A673 (cell line): ENCODE results near the gene POGLUT2. TPM values are rescaled to one million over a fixed set of nuclear protein-coding genes. Genes with fewer than 3 reads are reported as not detected.

Experiments
- BruUV-seq: library from RNA; stranded (reverse); fragments of 400-500 nt; replicated peaks from 2 replicates; lab custom pipeline; 2021; lab: Mats Ljungman, UMichigan
- CTCF ChIA-PET: fragments of 300-600 bp; sonication (Branson Sonifier 250); formaldehyde crosslinking; loops from one replicate; lab custom pipeline; 2022; ENCODE audit warnings: antibody characterized with exemption; lab: Charles Lee
- POLR2A ChIA-PET: fragments of 300-600 bp; sonication (Branson Sonifier 250); formaldehyde crosslinking; loops from one replicate; lab custom pipeline; 2022; ENCODE audit warnings: antibody characterized with exemption; ENCODE audit not compliant: low non-redundant PET; lab: Charles Lee
- DNase-seq: peaks from one replicate; pipeline ENCODE4 v3.0.0-alpha.2; 2015; ENCODE audit warnings: low spot score
- H3K27ac ChIP-seq: fragments of 200-600 bp; sonication (generic); 2 replicates; pipeline ENCODE4 v1.5.1; 2016; ENCODE audit warnings: mixed run types, low read depth, mild to moderate bottlenecking, mixed read lengths, antibody characterized with exemption, low read length; ENCODE audit not compliant: poor library complexity, severe bottlenecking
- H3K27me3 ChIP-seq: fragments of 200-600 bp; sonication (generic); replicated peaks from 2 replicates; pipeline ENCODE4 v1.6.1; 2017; ENCODE audit warnings: mixed run types, low read depth, mild to moderate bottlenecking, mixed read lengths, antibody characterized with exemption, low read length; ENCODE audit not compliant: insufficient read depth, poor library complexity
- H3K36me3 ChIP-seq: fragments of 200-600 bp; sonication (generic); 2 replicates; pipeline ENCODE4 v1.6.1; 2016; ENCODE audit warnings: mixed run types, mild to moderate bottlenecking, mixed read lengths, antibody characterized with exemption, low read length; ENCODE audit not compliant: insufficient read depth, poor library complexity, severe bottlenecking
- H3K4me1 ChIP-seq: fragments of 200-600 bp; sonication (generic); 2 replicates; pipeline ENCODE4 v1.6.1; 2017; ENCODE audit warnings: mixed run types, mild to moderate bottlenecking, mixed read lengths, antibody characterized with exemption, low read length; ENCODE audit not compliant: insufficient read depth, poor library complexity, severe bottlenecking
- H3K4me3 ChIP-seq: fragments of 200-600 bp; sonication (generic); 2 replicates; pipeline ENCODE4 v1.5.1; 2016; ENCODE audit warnings: low read depth, mixed run types, mild to moderate bottlenecking, mixed read lengths, low read length; ENCODE audit not compliant: poor library complexity, severe bottlenecking
- H3K9me3 ChIP-seq: fragments of 200-600 bp; sonication (generic); 2 replicates; pipeline ENCODE4 v1.6.1; 2016; ENCODE audit warnings: mixed run types, low read depth, mild to moderate bottlenecking, mixed read lengths, antibody characterized with exemption, low read length; ENCODE audit not compliant: poor library complexity, severe bottlenecking
- EZH2 ChIP-seq: fragments of 200-600 bp; sonication (generic); IDR thresholded peaks from 2 replicates; pipeline ENCODE4 v1.6.1; 2017; ENCODE audit warnings: borderline replicate concordance, low read depth, mild to moderate bottlenecking, mixed read lengths, antibody characterized with exemption, low read length; ENCODE audit not compliant: poor library complexity, severe bottlenecking
- intact Hi-C: fragments of 100-400 bp; cut with micrococcal nuclease; formaldehyde crosslinking; loops from one replicate; pipeline ENCODE4 v1.10.0; 2022; ENCODE audit not compliant: unreplicated experiment
- total RNA-seq: library from RNA; stranded (reverse); gene quantifications from 2 replicates; pipeline ENCODE4 v1.2.3, GENCODE V29; 2021
- TF ChIP-seq, protein P1 (sequence below): fragments of 300-800, 200-600 bp; sonication (generic); conservative IDR thresholded peaks from 2 replicates; pipeline ENCODE4 v1.5.1; 2017; ENCODE audit warnings: low read depth, mild to moderate bottlenecking, antibody characterized with exemption, low read length, moderate library complexity, mixed read lengths

Gene POGLUT2
- total RNA-seq, 1 experiment from 2014 or later, result 12.0 TPM

DNA sequence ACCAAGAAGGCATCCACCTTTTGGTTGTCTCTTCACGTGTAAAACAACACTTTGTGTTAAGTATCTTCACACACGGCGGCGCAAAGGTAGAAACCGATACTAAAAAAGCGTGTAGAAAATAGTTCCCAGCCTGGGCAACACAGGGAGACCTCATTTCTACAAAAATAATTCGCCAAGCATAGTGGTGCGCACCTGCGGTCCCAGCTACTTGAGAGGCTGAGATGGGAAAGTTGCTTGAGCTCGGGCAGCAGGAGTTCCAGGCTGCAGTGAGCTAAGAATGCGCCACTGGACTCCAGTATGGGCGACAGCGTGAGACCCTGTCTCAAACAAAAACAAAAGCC lies 46.5 kb upstream of the POGLUT2 start:
- Histone ChIP-seq H3K4me1 (peaks cover 9% of the 10 kb centered on the region), H3K36me3 (no peaks in the 10 kb centered on the region), H3K4me3 (peak overlapping the region; percentile 89), H3K9me3 (no peaks in the 10 kb centered on the region), H3K27ac (peak overlapping the region; percentile 92), H3K27me3 (no peaks in the 10 kb centered on the region)
- TSS peak; percentile 96 for BruUV-seq
- TF ChIP-seq, protein P1, sequence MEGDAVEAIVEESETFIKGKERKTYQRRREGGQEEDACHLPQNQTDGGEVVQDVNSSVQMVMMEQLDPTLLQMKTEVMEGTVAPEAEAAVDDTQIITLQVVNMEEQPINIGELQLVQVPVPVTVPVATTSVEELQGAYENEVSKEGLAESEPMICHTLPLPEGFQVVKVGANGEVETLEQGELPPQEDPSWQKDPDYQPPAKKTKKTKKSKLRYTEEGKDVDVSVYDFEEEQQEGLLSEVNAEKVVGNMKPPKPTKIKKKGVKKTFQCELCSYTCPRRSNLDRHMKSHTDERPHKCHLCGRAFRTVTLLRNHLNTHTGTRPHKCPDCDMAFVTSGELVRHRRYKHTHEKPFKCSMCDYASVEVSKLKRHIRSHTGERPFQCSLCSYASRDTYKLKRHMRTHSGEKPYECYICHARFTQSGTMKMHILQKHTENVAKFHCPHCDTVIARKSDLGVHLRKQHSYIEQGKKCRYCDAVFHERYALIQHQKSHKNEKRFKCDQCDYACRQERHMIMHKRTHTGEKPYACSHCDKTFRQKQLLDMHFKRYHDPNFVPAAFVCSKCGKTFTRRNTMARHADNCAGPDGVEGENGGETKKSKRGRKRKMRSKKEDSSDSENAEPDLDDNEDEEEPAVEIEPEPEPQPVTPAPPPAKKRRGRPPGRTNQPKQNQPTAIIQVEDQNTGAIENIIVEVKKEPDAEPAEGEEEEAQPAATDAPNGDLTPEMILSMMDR, result no peak
- TF ChIP-seq EZH2, result no peak
- no peak for DNase-seq
- intact Hi-C loops, result loop anchor here (5.0 kb wide), 1 partner anchor 193 kb away; no protein-coding TSS in a partner anchor
- ChIA-PET CTCF (interaction anchor here (1.3 kb wide), 1 partner anchor 46 kb away, joined by 6 read pairs; the partner anchor contains the start of genes BIVM and POGLUT2), POLR2A (no interaction called here)

DNA sequence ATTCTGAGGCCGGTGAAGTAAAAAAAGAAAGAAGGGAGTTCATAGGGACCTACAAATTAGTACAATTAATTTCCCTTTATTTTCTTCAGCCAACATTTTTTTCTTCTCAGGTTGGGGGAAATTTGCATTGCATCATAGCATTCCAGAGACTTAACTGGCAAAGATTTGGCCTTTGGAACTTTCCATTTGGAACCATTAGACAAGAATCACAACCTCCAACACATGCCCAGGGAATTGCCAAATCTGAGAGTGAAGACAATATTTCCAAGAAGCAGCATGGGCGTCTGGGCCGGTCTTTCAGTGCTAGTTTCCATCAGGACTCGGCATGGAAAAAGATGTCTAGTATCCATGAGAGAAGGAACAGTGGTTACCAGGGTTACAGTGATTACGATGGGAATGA lies 40.7 kb upstream of the POGLUT2 start:
- no TSS peak for BruUV-seq
- Histone ChIP-seq H3K4me3 (no peak overlapping the region), H3K9me3 (no peaks in the 10 kb centered on the region), H3K27me3 (no peaks in the 10 kb centered on the region), H3K27ac (no peak overlapping the region), H3K36me3 (peaks cover 3% of the 10 kb centered on the region), H3K4me1 (no peaks in the 10 kb centered on the region)
- POLR2A ChIA-PET, result no interaction called here
- CTCF ChIA-PET, result no interaction called here
- no peak for DNase-seq
- intact Hi-C loops, result no loop called here
- TF ChIP-seq EZH2, result no peak
- TF ChIP-seq, protein P1, result no peak

DNA sequence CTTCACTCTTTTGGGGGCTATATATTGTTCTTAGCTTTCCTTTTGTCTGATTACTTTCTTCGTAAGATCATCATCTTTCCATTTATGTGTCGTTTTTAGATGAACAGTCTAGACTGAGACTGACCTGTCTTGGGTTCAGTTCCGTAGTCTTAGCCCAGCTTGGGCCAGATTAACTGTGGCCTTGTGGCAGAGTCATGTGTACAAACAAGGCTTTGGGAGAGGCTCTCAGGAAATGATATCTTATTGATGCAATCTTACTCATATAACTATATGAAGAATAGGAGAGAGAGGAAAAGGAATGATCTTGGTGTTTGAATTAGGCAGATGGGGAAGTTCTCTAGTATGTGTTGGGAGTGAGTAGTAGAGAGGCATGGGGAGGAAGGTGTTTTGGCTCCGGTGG lies 40.2 kb upstream of the POGLUT2 start:
- Histone ChIP-seq H3K36me3 (peaks cover 3% of the 10 kb centered on the region), H3K27ac (no peak overlapping the region), H3K27me3 (no peaks in the 10 kb centered on the region), H3K4me3 (no peak overlapping the region), H3K9me3 (no peaks in the 10 kb centered on the region), H3K4me1 (no peaks in the 10 kb centered on the region)
- BruUV-seq, result no TSS peak
- CTCF ChIA-PET, result no interaction called here
- DNase-seq, result no peak
- TF ChIP-seq, protein P1, result no peak
- TF ChIP-seq EZH2, result no peak
- POLR2A ChIA-PET, result no interaction called here
- intact Hi-C loops, result no loop called here
